Measurements from ENCODE around the gene PLK5.

PLK5 gene

DNA sequence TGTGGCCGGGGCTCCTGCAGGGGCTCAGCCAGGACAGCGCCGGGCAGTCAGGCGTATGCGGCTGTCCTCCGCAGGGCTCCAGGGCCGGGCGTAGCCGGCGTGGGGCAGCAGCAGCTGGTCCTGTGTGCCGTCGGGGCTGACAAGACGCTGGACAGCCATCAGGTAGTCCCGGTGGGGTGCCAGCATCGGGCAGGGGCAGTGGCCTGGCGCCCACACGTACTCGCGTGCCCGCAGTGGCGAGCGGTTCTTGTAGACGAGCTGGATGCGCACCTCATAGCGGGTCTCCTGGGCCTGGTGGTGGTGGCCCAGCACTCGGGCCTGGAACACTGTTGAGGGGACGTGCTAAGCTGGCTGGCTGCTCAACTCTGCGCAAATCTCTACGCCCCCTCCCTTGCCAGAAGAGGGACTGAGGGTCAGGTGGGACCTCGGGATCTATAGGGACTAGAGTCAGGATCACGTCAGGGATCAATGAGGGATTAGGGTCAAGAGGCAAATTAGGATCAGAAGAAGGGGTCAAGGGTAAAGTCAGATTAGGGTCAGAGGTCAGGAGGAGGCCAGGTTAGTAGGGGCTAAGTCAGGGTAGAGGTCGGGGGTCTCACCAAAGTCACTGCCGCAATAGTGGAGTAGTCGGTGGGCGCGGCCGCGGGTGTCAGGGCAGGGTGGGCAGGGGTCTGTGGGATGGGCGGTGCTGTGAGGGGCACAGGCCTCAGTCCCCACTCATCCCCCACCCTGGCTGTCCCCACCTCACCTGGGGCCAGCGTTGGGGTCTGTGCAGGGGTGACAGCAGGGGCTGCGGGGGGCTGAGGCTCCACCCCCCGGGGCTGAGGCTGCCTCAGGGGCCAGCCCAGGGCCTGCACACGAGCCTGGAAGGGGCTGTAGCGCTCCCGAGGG, 17.6 kb upstream of the PLK5 start:
- H3K27ac ChIP-seq, result no peak overlapping the region
- no peak overlapping the region for H3K4me3 ChIP-seq (ENCODE audit: low read depth in 1 of 2, low read length in 1 of 2)
- H3K9me3 ChIP-seq, result peaks cover 4% of the 10 kb centered on the region
- H3K36me3 ChIP-seq, result no peaks in the 10 kb centered on the region
- H3K4me1 ChIP-seq (ENCODE audit: control insufficient read depth in 1 of 2, insufficient read depth in 1 of 2, low read depth in 1 of 2, low read length in 1 of 2), result peaks cover 4 to 10% of the 10 kb centered on the region in 2 experiments
- TF ChIP-seq, protein P1, sequence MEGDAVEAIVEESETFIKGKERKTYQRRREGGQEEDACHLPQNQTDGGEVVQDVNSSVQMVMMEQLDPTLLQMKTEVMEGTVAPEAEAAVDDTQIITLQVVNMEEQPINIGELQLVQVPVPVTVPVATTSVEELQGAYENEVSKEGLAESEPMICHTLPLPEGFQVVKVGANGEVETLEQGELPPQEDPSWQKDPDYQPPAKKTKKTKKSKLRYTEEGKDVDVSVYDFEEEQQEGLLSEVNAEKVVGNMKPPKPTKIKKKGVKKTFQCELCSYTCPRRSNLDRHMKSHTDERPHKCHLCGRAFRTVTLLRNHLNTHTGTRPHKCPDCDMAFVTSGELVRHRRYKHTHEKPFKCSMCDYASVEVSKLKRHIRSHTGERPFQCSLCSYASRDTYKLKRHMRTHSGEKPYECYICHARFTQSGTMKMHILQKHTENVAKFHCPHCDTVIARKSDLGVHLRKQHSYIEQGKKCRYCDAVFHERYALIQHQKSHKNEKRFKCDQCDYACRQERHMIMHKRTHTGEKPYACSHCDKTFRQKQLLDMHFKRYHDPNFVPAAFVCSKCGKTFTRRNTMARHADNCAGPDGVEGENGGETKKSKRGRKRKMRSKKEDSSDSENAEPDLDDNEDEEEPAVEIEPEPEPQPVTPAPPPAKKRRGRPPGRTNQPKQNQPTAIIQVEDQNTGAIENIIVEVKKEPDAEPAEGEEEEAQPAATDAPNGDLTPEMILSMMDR (IDR thresholded peaks at IDR 0.05), result no peak
- peaks cover 98% of the 10 kb centered on the region for H3K27me3 ChIP-seq

DNA sequence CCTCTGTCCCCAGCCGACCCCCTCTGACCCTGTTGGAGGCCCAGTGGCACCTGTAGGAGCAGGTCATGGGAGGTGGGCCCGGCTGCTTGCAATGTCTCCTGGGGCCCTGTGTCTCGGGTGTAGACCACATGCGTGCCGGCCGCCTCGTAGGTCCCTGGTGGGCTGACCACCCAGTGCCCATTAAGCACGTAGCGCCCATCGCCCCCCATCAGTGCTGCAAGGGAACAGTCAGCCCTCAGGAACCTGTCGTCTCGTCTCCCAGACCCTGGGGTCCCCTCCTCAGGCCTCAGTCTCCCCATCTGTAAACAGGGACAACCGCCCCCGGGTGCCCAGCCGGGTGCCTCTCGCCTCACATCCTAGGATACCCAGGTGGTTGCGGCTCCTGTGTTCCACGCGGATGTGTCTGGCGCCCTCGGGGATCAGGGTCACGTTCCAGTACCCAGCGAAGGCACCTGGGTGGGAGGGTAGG, 16.7 kb upstream of the PLK5 start:
- Histone ChIP-seq H3K9me3 (peaks cover 4% of the 10 kb centered on the region), H3K36me3 (no peaks in the 10 kb centered on the region), H3K4me1 (ENCODE audit: control insufficient read depth in 1 of 2, insufficient read depth in 1 of 2, low read depth in 1 of 2, low read length in 1 of 2) (peaks cover 4 to 10% of the 10 kb centered on the region in 2 experiments), H3K27me3 (peaks cover 98% of the 10 kb centered on the region), H3K4me3 (ENCODE audit: low read depth in 1 of 2, low read length in 1 of 2) (no peak overlapping the region), H3K27ac (no peak overlapping the region)
- TF ChIP-seq, protein P1 (IDR thresholded peaks at IDR 0.05), result no peak

DNA sequence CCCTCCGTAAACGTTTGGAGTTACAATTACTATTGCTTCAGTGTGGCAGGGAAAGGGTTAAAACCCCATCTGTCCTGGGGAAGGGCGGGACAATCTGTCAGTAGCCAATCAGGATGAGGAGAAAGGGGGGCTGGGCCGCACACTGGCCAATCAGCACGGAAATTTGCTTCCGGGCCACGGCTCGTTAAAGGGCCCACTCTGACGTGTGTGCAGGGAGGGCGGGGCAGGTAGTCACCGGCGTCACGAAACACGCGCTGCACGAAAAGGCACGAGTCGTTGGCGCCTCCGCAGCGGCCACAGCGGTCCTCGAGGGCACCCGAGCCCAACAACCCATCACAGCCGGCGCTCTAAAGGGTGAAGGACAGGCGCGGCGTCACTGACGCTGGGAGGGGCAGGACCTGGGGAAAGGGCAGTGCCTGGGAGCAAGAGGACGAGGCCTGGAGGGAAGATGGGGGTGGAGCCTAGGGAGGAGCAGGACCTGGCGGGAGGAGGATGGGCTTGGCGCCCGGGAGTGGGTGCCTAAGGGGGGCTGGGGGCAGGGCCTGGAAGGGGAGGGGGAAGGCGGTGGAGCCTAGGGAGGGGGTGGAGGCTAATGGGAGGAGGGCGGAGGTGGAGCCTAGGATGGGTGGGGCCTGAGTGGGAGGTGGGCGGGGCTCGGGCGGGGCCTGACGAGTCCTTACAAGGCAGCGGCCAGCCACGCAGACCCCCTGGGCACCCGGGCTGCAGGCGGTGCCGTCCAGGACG, 15.9 kb upstream of the PLK5 start:
- TF ChIP-seq, protein P1 (IDR thresholded peaks at IDR 0.05), result no peak
- Histone ChIP-seq H3K4me1 (ENCODE audit: control insufficient read depth in 1 of 2, insufficient read depth in 1 of 2, low read depth in 1 of 2, low read length in 1 of 2) (peaks cover 7 to 10% of the 10 kb centered on the region in 2 experiments), H3K36me3 (no peaks in the 10 kb centered on the region), H3K27ac (no peak overlapping the region), H3K9me3 (peaks cover 4% of the 10 kb centered on the region), H3K4me3 (ENCODE audit: low read depth in 1 of 2, low read length in 1 of 2) (peak overlapping the region; percentile 28 to 54), H3K27me3 (peaks cover 98% of the 10 kb centered on the region)

DNA sequence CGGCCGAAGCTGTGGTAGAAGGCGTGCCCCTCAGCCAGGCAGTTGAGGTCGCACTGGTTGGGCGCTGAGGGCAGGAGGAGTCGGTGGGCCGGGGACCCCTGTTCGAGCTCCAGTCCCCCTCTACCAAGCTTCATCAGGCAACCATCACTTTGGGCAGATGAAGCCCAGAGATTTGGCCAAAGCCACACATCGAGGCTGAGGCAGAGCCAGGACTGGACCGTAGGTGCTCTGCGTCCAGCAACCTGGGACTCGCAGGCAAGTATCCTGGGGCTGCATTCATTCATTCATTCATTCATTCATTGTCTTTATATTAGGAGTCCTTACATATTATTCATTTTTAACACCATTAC, 15.4 kb upstream of the PLK5 start:
- TF ChIP-seq, protein P1 (IDR thresholded peaks at IDR 0.05), result no peak
- Histone ChIP-seq H3K27ac (no peak overlapping the region), H3K4me3 (ENCODE audit: low read depth in 1 of 2, low read length in 1 of 2) (no peak overlapping the region), H3K4me1 (ENCODE audit: control insufficient read depth in 1 of 2, insufficient read depth in 1 of 2, low read depth in 1 of 2, low read length in 1 of 2) (peaks cover 7 to 14% of the 10 kb centered on the region in 2 experiments), H3K9me3 (peaks cover 4% of the 10 kb centered on the region), H3K27me3 (peaks cover 98% of the 10 kb centered on the region), H3K36me3 (no peaks in the 10 kb centered on the region)

DNA sequence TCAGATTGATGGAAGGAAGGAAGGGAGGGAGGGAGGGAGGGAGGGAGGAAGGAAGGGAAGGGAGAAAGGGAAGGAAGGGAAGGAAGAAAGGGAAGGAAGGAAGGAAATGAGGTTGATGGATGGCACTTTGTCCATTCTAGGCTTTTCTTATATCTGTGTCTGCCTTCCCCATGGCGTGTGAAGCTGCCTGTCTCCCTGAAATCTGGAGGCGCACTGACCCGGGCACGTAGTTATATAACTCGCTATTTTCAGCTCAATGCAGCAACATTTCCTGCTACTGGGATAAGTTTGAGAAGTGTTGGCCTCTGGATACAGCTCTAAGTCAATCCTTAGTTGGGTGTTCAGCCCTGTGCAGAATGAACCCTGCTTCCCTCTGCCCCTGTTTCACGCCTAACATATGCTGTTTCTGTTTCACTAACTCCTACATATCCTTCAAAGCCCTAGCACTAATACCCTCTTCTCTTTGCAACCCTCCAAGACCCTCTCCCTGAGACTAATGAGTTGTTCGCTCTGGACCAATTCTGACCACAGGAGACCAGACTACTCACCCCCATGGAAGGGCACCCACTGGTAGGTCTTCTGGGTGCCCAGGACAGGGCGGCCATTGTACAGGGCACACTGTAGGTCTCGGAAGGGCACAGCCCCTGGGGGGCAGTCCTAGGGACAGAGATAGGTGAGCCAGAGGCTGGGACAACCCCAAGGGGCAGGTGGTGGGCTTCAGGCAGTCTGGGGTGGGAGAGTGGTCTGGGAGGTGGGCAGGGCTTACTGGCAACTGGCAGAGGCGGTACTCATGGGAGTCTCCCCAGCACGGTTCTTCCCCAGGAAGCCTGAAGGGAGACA, 14.1 kb upstream of the PLK5 start:
- H3K4me3 ChIP-seq (ENCODE audit: low read depth in 1 of 2, low read length in 1 of 2), result no peak overlapping the region

More for the DNA sequence above, 14.1 kb upstream of the PLK5 start:
- Histone ChIP-seq H3K4me1 (ENCODE audit: control insufficient read depth in 1 of 2, insufficient read depth in 1 of 2, low read depth in 1 of 2, low read length in 1 of 2) (peaks cover 7 to 17% of the 10 kb centered on the region in 2 experiments), H3K36me3 (no peaks in the 10 kb centered on the region), H3K9me3 (peaks cover 4% of the 10 kb centered on the region), H3K27me3 (peaks cover 98% of the 10 kb centered on the region), H3K27ac (no peak overlapping the region)
- TF ChIP-seq, protein P1 (IDR thresholded peaks at IDR 0.05), result no peak

Data from neutrophil (primary cell).